Cortex of kidney (tissue), 1 donor: Measurements from ENCODE around the gene ZNHIT2.
"Not testable (repeated sequence)": the region's sequence is repeated elsewhere in the genome, so short reads cannot be mapped to it uniquely, and the experiment has no call there.

Experiments used
- DNase-seq: peaks from one replicate; lab custom pipeline; 2025; lab: John Stamatoyannopoulos, UW

The ZNHIT2 gene

DNA sequence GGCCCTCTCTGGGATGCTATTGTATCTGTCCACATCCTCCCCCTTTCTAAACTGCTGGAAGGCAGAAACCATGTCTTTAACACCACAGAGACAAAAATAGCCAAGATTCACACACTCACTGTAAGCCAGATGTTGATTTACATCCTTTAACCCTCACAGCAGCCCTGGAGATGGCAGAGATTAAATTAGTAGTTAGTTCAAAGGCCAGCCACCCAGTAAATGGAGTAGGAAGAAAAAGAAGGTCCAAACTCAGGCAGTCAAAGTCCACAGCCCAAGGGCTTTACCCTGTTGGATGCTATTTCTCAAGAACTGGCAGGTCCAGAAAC lies 2.1 kb upstream of the ZNHIT2 start:
- no peak for DNase-seq

DNA sequence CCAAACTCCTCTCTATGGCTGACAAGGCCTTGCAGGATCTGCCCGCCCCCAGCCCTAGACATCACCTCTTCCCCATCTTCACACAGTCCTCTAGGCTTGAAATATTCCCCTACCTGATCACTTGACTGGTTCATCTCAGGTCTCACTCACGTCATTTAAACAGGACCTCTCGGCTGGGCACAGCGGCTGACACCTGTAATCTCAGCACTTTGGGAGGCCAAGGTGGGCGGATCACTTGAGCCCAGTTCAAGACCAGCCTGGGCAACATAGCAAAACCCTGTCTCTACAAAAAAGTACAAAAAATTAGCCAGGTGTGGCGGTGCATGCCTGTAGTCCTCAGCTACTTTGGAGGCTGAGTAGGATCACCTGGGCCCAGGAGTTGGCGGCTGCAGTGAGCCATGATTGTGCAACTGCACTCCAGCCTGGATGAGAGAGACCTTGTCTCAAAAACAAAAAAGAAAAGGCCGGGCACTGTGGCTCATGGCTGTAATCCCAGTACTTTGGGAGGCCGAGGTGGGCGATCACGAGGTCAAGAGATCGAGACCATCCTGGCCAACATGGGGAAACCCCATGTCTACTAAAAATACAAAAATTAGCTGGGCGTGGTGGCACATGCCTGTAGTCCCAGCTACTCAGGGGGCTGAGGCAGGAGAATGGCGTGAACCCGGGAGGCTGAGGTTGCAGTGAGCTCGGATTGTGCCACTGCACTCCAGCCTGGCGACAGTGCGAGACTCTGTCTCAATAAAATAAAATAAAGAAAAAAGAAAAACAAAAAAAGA lies 1.6 kb upstream of the ZNHIT2 start:
- not testable (repeated sequence) for DNase-seq

- no peak for DNase-seq
Observed at GRCh38 chr11:65118097-65118837, 766 bp upstream of the ZNHIT2 start.

DNA sequence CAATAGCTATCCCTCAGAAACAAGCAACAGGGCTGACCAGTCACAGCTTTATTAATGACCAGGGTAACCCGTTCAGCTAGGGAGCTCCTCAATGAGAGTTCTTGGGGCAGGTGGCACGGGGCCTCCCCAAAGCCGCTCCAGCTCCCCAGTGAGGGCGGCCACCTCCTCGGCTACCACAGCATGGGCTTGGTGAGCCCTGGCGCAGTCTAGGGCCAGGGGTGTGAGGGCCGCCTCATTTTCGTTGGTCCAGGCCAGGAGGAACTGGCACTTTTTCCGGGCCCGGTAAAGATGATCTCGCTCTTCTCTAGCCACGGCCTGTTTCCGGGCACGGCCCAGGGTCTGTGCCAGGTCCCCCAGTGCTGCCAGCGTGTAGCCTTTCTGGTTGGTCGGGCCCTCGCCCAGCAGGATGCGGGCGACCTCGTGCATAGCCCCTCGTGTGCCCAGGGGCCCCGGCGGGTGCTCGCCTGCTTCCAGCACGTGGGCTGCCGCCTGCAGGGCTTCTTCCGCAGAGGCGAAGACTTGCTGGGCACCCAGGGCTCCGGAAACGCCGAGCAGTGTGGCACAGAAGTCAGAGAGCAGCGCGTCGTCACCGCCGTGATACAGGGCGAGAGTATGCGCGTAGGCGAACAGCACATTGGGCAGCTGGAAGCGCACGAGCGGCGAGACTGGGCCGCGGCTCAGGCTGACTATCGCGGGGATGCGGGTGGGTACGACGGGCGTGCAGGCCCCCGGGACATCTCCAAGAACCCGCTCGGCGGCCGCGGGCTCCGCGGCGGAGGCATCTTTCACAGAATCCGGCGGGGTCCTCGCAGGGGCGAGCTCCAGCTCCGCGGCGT lies 913 bp downstream of the ZNHIT2 start:
- DNase-seq = no peak

GRCh38 chr11:65115361-65116082 lies 2.0 kb downstream of the ZNHIT2 start:
- DNase-seq = no peak

GRCh38 chr11:65114538-65115171 lies 2.8 kb downstream of the ZNHIT2 start:
- DNase-seq = no peak

DNA sequence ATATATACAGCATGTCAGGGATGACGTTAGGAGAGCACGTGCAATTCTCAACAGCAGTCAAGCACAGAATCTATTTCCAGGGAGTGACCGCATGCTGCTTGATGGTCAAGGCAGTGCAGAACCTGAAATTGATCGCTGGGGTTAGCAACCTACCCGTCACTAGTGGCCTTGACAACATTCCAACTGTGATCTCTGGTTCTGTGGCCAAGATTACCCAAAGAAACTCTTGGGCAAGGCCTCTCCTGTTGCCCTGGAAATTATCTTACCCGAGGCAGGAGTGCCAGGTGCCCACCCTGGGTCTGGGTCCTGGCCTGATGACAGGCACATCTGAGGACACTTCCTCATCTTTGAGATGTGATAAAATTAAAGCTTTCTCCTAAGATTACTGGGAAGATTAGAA lies 3.7 kb downstream of the ZNHIT2 start:
- no peak for DNase-seq

DNA sequence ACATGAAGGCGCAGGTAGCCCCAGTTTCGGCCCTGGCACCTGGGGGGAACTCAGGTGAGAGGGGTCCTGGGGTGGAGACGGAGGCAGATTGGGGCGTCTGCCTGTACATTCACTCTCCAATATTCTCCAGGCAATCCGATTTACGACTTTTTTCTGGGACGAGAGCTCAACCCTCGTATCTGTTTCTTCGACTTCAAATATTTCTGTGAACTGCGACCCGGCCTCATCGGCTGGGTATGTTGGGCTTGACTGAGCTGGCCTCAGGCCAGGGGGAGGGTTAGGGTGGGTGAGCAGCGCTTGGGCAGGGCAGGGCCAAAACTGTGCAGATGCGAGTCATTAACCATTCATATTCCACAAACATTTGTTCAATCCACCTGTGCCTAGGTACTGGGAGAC lies 4.1 kb downstream of the ZNHIT2 start:
- no peak for DNase-seq

GRCh38 chr11:65112546-65113360 lies 4.7 kb downstream of the ZNHIT2 start:
- no peak for DNase-seq

DNA sequence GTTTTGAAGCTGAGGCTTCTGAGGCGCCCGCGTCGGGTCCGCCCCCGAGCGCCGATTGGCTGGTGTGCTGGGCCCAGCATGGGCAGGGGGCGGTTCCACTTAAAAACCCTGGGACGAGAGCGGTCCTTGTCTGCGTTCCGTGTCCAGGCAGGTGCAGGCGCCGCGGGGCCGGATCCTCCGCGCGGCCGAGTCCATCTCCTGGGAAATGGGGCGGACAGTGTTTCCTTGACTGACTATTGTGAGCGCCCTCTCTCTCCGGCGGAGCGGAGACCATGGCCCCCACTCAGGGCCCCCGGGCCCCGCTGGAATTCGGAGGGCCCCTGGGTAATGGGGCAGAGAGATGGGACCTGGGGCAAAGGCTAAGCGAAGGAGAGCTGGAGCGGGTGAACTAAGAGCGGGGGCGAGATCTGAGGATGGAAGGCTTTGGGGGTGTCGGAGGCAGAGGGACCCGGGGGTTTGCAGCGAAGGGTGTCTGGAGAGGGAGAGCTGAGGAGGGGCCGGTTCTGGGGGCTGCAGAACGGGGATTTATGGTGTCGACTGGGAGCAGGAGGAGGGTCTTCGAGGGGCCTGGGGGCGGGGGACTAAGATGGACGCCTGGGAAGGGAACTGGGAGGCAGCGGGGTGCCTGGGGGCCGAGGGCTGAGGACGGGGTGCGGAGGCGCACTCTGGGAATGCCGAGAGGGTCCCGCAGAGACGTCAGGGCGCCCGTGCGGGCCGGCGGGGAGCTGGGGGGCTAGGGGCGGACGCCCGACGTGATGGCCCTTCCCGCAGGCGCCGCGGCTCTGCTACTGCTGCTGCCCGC lies 5.6 kb downstream of the ZNHIT2 start, which contains the start of gene TM7SF2:
Gene TM7SF2, plus strand, starts transcription at position 129 of the 802 bp plus-strand sequence. Its CDS starts 144 bp downstream, at position 273.
- no peak for DNase-seq

- DNase-seq = no peak
Observed at GRCh38 chr11:65111159-65111743, 6.2 kb downstream of the ZNHIT2 start.

DNA sequence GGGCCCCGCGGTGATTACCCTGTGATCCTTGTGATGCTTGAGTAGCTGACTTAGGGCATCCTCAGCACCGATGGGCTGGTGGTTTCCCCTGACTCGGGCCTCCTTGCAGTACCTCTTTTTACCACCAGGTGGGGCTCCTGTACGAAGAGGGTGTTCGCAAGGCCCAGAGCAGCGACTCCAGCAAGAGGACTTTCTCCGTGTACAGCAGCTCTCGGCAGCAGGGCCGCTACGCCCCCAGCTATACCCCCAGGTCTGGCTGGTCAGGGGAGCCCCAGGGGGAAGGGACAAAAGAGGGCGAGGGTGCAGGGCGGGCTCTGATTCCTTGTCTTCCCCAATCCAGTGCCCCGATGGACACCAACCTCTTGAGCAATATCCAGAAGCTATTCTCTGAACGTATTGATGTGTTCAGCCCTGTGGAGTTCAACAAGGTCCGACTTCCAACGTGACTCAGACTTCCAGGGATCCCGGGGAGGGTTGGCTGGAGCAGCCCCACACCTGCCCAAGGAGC lies 7.1 kb downstream of the ZNHIT2 start:
- DNase-seq = no peak

DNA sequence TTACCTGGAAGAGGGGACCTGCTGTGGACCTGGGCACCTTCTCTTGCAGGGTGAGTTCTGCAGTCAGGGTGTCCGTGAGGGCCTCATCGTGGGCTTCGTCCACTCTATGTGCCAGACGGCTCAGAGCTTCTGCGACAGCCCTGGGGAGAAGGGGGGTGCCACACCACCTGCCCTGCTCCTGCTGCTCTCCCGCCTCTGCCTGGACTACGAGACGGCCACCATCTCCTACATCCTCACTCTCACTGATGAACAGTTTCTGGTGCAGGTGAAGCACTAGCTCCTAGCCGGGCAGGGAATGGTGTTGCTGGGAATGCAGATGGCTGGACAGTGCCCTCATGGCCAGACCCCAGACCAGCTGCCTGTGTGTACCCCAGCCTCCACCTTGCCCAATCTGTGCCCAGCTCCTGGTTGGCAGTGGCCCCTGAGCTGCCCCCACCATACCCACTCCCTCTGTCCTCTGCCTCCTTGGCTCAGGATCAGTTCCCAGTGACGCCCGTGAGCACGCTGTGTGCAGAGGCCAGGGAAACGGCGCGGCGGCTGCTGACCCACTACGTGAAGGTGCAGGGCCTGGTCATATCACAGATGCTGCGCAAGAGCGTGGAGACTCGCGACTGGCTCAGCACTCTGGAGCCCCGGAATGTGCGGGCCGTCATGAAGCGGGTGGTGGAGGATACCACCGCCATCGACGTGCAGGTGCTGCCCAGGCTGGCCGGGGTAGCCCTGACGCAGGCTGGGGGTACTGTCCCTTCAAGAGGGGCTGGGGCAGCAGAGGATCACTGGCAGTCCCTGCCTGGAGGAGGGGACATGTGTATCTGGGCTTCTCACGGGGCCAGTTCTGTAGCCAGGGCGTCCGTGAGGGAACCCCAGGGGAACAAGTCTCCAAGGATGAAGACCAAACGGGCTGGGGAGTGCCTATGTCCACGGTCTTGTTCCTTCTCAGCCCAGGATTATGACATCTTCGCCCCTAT lies 8.0 kb downstream of the ZNHIT2 start:
- no peak for DNase-seq

DNA sequence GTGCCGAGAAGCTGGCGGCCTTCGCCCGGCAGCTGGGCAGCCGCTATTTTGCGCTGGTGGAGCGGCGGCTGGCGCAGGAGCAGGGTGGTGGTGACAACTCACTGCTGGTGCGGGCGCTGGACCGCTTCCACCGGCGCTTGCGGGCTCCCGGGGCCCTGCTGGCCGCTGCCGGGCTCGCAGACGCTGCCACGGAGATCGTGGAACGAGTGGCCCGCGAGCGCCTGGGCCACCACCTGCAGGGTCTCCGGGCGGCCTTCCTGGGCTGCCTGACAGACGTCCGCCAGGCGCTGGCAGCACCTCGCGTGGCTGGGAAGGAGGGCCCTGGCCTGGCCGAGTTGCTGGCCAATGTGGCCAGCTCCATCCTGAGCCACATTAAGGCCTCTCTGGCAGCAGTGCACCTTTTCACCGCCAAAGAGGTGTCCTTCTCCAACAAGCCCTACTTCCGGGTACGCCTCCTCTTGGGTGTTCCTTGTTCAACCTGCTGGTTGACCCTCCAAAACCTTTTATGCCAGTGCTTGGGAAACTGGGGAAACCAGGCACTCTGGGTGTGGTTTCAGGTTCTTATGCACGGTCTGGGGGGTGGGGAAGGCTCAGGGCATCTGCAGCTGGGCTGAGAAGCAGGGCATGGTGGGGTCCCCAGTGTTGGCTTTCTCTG lies 8.9 kb downstream of the ZNHIT2 start:
- no peak for DNase-seq

DNA sequence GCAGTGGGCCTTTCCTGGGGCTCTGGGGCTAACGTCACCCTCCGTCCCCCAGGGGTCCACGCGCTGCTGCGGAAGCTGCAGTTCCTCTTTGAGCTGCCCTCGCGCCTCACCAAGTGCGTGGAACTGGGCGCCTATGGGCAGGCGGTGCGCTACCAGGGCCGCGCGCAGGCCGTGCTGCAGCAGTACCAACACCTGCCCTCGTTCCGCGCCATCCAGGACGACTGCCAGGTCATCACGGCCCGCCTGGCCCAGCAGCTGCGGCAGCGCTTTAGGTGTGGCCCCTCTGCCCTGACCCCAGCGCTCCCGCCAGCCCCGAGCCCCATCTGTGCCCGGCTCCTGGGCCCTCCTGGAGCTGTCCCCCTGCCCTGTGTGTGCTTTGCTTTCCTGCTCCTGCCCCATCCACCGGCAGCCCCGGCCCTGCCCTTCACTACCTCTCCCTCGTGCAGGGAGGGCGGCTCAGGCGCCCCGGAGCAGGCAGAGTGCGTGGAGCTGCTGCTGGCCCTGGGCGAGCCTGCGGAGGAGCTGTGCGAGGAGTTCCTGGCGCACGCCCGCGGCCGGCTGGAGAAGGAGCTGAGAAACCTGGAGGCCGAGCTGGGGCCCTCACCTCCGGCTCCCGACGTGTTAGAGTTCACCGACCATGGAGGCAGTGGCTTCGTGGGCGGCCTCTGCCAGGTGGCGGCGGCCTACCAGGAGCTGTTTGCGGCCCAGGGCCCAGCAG lies 9.6 kb downstream of the ZNHIT2 start:
- DNase-seq = no peak

- DNase-seq = no peak
Observed at GRCh38 chr11:65107078-65107477, 10.4 kb downstream of the ZNHIT2 start.

GRCh38 chr11:65104628-65105027 lies 12.9 kb downstream of the ZNHIT2 start:
- no peak for DNase-seq
